ENCODE results near the gene TTC4. TPM values are rescaled to one million over a fixed set of nuclear protein-coding genes. Genes with fewer than 3 reads are reported as not detected.

TTC4 gene
- total and polyA plus RNA-seq, 2 of the 4 experiments (the other 2 are of a cell fraction): 21.6 to 27.1 TPM

DNA sequence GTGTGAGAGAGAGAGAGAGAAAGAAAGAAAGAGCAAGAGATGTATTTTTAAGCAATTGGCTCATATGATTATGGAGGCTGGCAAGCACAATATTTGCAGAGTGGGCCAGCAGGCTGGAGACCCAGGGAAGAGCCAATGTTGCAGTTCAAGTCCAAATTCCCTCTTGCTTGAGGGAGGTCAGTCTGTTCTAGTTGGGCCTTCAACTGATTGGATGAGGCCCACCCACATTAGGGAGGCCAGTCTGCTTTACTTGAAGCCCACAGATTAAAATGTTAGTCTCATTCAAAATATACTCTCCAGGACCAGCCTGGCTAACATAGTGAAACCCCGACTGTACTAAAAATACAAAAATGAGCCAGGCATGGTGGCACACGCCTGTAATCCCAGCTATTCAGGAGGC, 57.3 kb downstream of the TTC4 start:
- Histone ChIP-seq H4K91ac (ENCODE audit: insufficient read depth, low read depth, low read length) (no peak overlapping the region), H3K4me2 (ENCODE audit: low read depth, low read length) (no peak overlapping the region), H2BK20ac (ENCODE audit: low read depth, low read length) (no peak overlapping the region; the same call in 1 of the 2 replicates), H3K23ac (ENCODE audit: low read depth, low read length) (no peak overlapping the region), H3K14ac (replicated peaks; ENCODE audit: low read depth, low read length) (no peak overlapping the region), H2BK5ac (ENCODE audit: low read depth, low read length, poor library complexity, severe bottlenecking) (no peak overlapping the region), H3K9me1 (ENCODE audit: insufficient read depth, low read length) (no peaks in the 10 kb centered on the region), H4K8ac (ENCODE audit: low read depth in 2 of 2, low read length in 2 of 2) (no peak overlapping the region), H2BK120ac (ENCODE audit: low read depth, low read length) (no peak overlapping the region), H4K5ac (ENCODE audit: low read depth, low read length) (no peak overlapping the region), H3K27ac (ENCODE audit: insufficient read depth, low read length) (no peak overlapping the region), H3K79me1 (ENCODE audit: low read depth in 1 of 2, low read length in 2 of 2) (no peaks in the 10 kb centered on the region), H2AFZ (replicated peaks; ENCODE audit: low read length, poor library complexity) (no peak overlapping the region), H2AK5ac (ENCODE audit: low read depth, low read length) (no peak overlapping the region), H3K9ac (ENCODE audit: low read depth, low read length) (no peak overlapping the region), H3K4me1 (ENCODE audit: control insufficient read depth, insufficient read depth, low read length) (no peaks in the 10 kb centered on the region), H2AK9ac (replicated peaks; ENCODE audit: low read depth, low read length, poor library complexity) (no peak overlapping the region), H3K4ac (ENCODE audit: low read depth, low read length) (no peak overlapping the region), H3K18ac (ENCODE audit: low read depth, low read length) (no peak overlapping the region), H4K20me1 (ENCODE audit: insufficient read depth, low read length) (no peaks in the 10 kb centered on the region), H3K9me3 (ENCODE audit: control insufficient read depth, insufficient read depth, low read length) (no peaks in the 10 kb centered on the region), H3K36me3 (ENCODE audit: control insufficient read depth, insufficient read depth, low read length) (no peaks in the 10 kb centered on the region), H3K56ac (ENCODE audit: extremely low read depth, insufficient read depth, low read length) (no peak overlapping the region), H3K4me3 (ENCODE audit: insufficient read depth, low read depth, low read length) (no peak overlapping the region), H3K27me3 (ENCODE audit: control insufficient read depth, insufficient read depth, low read length) (peaks cover 23% of the 10 kb centered on the region), H2BK15ac (ENCODE audit: low read depth, low read length) (no peak overlapping the region)
- dilution Hi-C loops (cut with HindIII; ENCODE audit: low sequenced_read_pairs, unreplicated experiment) (no loop called here), in situ Hi-C loops (cut with MboI; ENCODE audit: low sequenced_read_pairs) (no loop called here), intact Hi-C loops (cut with micrococcal nuclease) (no loop called here)
- no peak for TF ChIP-seq NFE2L2 (IDR thresholded peaks at IDR 0.05; ENCODE audit: low read depth, low read length)
- TF ChIP-seq CHD1 (IDR thresholded peaks at IDR 0.05; ENCODE audit: low read depth, low read length): no peak
- no peak for TF ChIP-seq FOS (IDR thresholded peaks at IDR 0.05; ENCODE audit: low read depth, low read length)
- no peak for TF ChIP-seq POLR2A (IDR thresholded peaks at IDR 0.05; ENCODE audit: low read depth, low read length)
- TF ChIP-seq MXI1 (IDR thresholded peaks at IDR 0.05; ENCODE audit: borderline replicate concordance, low read depth, low read length): no peak
- no peak for TF ChIP-seq CEBPB (IDR thresholded peaks at IDR 0.05; ENCODE audit: low read depth, low read length)
- TF ChIP-seq MAZ (IDR thresholded peaks at IDR 0.05; ENCODE audit: borderline replicate concordance, low read depth, low read length): no peak
- TF ChIP-seq CTCF (conservative IDR thresholded peaks at IDR 0.05; ENCODE audit: low read depth, low read length): no peak
- no peak for TF ChIP-seq MAFK (IDR thresholded peaks at IDR 0.05; ENCODE audit: low read depth, low read length)
- TF ChIP-seq RCOR1 (IDR thresholded peaks at IDR 0.05; ENCODE audit: insufficient replicate concordance, low read length): no peak
- TF ChIP-seq, protein P1, sequence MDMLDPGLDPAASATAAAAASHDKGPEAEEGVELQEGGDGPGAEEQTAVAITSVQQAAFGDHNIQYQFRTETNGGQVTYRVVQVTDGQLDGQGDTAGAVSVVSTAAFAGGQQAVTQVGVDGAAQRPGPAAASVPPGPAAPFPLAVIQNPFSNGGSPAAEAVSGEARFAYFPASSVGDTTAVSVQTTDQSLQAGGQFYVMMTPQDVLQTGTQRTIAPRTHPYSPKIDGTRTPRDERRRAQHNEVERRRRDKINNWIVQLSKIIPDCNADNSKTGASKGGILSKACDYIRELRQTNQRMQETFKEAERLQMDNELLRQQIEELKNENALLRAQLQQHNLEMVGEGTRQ (IDR thresholded peaks at IDR 0.05; ENCODE audit: low read depth, low read length): no peak
- ChIA-PET CTCF (no interaction called here), POLR2A (ENCODE audit: unreplicated experiment) (no interaction called here)
- no CpG with 5 or more reads among the region's 2 CpGs for WGBS, 2 experiments (ENCODE audit: extremely low coverage in 2 of 2, insufficient read length in 1 of 2)
- BruUV-seq (replicated peaks): no TSS peak
- no peak for DNase-seq
- no peak for ATAC-seq (ENCODE audit: low read depth)

Data from IMR-90 (cell line).